ENCODE measurements around the gene COL27A1. TPM values are rescaled to one million over a fixed set of nuclear protein-coding genes. Genes with fewer than 3 reads are reported as not detected.

The COL27A1 gene
- total and polyA plus RNA-seq, 3 donors from 2014 or later = 9.3 to 68.8 (median 25.7) TPM

DNA sequence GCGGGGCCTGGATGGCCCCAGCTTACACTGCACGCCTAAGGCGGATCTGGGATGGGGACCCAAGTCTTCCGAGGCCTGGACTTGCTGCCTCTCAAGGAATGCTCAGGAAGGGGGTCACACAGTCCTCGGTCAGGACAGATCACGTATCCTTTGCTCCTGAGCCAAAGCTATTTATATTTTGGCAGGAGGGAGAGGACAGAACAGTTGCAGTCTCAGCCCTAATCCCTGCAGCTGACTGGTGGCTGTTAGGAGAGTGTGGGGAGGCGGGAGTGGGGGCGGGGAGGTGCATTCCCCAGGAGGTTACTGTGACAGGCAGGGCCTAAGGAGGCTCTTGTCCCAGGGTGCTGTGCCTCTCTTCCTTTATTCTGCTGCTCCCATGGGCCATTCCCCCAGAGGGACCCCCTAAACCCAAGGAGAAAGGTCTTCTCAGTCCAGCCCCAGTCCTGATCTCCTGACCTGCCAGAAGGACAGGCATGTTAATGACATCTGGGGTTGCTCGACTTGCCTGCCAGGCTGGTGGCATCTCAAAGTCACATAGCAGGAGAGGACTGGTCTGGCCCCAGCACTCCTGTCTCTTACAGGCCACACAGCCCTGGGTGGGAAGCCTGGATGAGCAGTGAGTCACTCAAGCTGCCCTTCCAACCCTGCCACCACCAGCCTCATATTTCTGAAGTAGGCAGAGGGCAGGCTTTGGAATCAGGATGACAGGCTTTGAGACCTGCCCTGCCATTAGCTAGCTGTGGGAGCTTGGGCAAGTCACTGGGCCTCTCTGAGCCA is 51.9 kb downstream of the COL27A1 start:
- WGBS, 2 donors = 54 to 61% methylated on average over 6 to 9 of the region's 9 CpGs

GRCh38 chr9:114207845-114208244 is 52.5 kb downstream of the COL27A1 start:
- H3K27me3 ChIP-seq = no peaks in the 10 kb centered on the region
- no peak for DNase-seq
- H3K4me1 ChIP-seq = peaks cover 11% of the 10 kb centered on the region
- no peak overlapping the region for H3K27ac ChIP-seq
- no peaks in the 10 kb centered on the region for H3K9me3 ChIP-seq
- no peaks in the 10 kb centered on the region for H3K36me3 ChIP-seq (ENCODE audit: low read depth, missing control alignments)
- intact Hi-C loops (cut with DNase I; ENCODE audit: low total_unique reads) = no loop called here
- TF ChIP-seq, protein P1, sequence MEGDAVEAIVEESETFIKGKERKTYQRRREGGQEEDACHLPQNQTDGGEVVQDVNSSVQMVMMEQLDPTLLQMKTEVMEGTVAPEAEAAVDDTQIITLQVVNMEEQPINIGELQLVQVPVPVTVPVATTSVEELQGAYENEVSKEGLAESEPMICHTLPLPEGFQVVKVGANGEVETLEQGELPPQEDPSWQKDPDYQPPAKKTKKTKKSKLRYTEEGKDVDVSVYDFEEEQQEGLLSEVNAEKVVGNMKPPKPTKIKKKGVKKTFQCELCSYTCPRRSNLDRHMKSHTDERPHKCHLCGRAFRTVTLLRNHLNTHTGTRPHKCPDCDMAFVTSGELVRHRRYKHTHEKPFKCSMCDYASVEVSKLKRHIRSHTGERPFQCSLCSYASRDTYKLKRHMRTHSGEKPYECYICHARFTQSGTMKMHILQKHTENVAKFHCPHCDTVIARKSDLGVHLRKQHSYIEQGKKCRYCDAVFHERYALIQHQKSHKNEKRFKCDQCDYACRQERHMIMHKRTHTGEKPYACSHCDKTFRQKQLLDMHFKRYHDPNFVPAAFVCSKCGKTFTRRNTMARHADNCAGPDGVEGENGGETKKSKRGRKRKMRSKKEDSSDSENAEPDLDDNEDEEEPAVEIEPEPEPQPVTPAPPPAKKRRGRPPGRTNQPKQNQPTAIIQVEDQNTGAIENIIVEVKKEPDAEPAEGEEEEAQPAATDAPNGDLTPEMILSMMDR (IDR thresholded peaks at IDR 0.05) = no peak
- TF ChIP-seq POLR2A (IDR thresholded peaks at IDR 0.05) = no peak
- WGBS, 2 donors = 94 to 96% methylated on average over 1 to 6 of the region's 6 CpGs
- no peak overlapping the region for H3K4me3 ChIP-seq

More for the DNA sequence above, 51.9 kb downstream of the COL27A1 start:
- no peaks in the 10 kb centered on the region for H3K27me3 ChIP-seq
- peaks cover 11% of the 10 kb centered on the region for H3K4me1 ChIP-seq
- peak; percentile 36 for DNase-seq
- H3K9me3 ChIP-seq = no peaks in the 10 kb centered on the region
- TF ChIP-seq, protein P1 (IDR thresholded peaks at IDR 0.05) = no peak
- no peak for TF ChIP-seq POLR2A (IDR thresholded peaks at IDR 0.05)
- H3K27ac ChIP-seq = no peak overlapping the region
- no peaks in the 10 kb centered on the region for H3K36me3 ChIP-seq (ENCODE audit: low read depth, missing control alignments)
- intact Hi-C loops (cut with DNase I; ENCODE audit: low total_unique reads) = no loop called here
- H3K4me3 ChIP-seq = no peak overlapping the region

DNA sequence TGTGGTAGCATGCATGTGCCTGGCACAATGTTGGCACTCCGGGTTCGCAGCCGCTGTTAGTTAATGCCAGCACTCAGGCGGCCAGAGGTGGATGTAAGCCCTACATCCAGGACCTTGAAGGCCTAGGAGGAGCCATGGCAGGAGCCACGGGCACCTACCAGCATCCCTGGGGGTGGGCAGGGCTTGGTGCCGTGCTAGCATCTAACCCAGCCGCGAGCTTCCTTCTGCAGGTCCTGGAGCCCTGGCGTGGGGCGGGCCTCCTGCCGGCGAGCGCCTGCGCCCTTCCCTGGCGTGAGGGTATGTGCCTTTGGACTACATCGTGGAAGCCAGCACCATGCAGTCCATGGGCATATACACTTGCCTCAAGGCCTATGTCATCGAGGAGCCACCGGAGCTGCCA is 53.8 kb downstream of the COL27A1 start:
- no peak overlapping the region for H3K4me3 ChIP-seq
- no peak for DNase-seq
- no peaks in the 10 kb centered on the region for H3K36me3 ChIP-seq (ENCODE audit: low read depth, missing control alignments)
- H3K27ac ChIP-seq = no peak overlapping the region
- intact Hi-C loops (cut with DNase I; ENCODE audit: low total_unique reads) = no loop called here
- no peaks in the 10 kb centered on the region for H3K27me3 ChIP-seq
- no peaks in the 10 kb centered on the region for H3K9me3 ChIP-seq
- TF ChIP-seq, protein P1 (IDR thresholded peaks at IDR 0.05) = no peak
- TF ChIP-seq POLR2A (IDR thresholded peaks at IDR 0.05) = no peak
- WGBS, 2 donors = 96 to 100% methylated on average over 1 to 18 of the region's 18 CpGs
- peaks cover 11% of the 10 kb centered on the region for H3K4me1 ChIP-seq

GRCh38 chr9:114210136-114210535 is 54.8 kb downstream of the COL27A1 start:
- Histone ChIP-seq H3K9me3 (no peaks in the 10 kb centered on the region), H3K36me3 (ENCODE audit: low read depth, missing control alignments) (no peaks in the 10 kb centered on the region), H3K4me1 (peaks cover 17% of the 10 kb centered on the region), H3K27ac (no peak overlapping the region), H3K4me3 (no peak overlapping the region), H3K27me3 (no peaks in the 10 kb centered on the region)
- TF ChIP-seq, protein P1 (IDR thresholded peaks at IDR 0.05) = no peak
- no peak for TF ChIP-seq POLR2A (IDR thresholded peaks at IDR 0.05)
- 87 to 89% methylated on average over 4 of the region's 4 CpGs for WGBS, 2 donors
- intact Hi-C loops (cut with DNase I; ENCODE audit: low total_unique reads) = no loop called here
- no peak for DNase-seq

Measured in testis (tissue), 3 donors.